T-helper 2 cell treated with Interferon-gamma antibody and Interleukin-4, amounts not matched to agents 100 ng/mL and 5 ng/mL, for 36 hours (primary cell): Measurements from ENCODE around the gene C2orf81. TPM values are rescaled to one million over a fixed set of nuclear protein-coding genes. Genes with fewer than 3 reads are reported as not detected.

Experiments used
- intact Hi-C: fragments of 100-400 bp; cut with micrococcal nuclease; formaldehyde crosslinking; loops from one replicate; pipeline ENCODE4 v1.15.1; 2023
- total RNA-seq: library from RNA; stranded (reverse); gene quantifications from 2 replicates; pipeline ENCODE4 v1.2.3, GENCODE V29; 2022

The C2orf81 gene
- total RNA-seq, 1 donor from 2014 or later: 1.5 TPM

DNA sequence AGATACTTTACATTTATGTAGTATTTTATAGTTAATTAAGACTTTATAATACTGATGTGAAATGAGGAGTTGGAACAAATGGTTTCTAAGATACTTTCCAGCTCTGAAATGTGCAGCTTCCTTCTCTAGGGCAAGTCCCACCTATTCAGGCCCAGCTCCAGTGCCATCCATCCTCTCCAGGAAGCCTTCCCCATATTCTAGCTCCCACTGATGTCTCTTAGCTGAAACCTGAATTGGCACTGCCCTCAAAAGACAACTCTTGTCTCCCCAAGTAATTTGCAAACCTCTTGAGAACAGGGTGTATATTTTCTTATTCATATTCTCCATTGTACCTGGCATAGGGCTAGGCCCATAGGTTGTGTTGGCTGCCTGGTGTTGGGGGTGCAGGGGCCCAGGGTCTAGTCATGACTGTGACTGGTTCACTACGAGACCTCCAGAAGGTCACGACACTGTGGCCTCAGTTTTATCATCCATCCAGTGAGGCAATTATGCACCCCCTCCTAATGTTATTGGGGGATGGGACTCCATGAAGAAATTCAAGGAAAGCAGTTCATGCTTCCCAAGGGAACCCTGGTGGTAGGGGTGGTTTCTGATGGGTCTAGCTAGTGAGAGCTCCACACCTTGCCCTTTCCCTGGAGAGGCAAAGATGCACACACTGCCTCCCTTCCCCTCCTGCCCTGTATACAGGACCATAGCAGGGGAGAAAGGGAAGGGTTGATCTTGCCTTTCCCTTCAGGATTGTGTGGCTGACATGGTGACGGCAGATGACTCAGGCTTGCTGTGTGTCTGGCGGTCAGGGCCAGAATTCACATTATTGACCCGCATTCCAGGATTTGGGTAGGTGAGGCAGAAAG lies 2.9 kb upstream of the C2orf81 start:
- intact Hi-C loops: no loop called here

DNA sequence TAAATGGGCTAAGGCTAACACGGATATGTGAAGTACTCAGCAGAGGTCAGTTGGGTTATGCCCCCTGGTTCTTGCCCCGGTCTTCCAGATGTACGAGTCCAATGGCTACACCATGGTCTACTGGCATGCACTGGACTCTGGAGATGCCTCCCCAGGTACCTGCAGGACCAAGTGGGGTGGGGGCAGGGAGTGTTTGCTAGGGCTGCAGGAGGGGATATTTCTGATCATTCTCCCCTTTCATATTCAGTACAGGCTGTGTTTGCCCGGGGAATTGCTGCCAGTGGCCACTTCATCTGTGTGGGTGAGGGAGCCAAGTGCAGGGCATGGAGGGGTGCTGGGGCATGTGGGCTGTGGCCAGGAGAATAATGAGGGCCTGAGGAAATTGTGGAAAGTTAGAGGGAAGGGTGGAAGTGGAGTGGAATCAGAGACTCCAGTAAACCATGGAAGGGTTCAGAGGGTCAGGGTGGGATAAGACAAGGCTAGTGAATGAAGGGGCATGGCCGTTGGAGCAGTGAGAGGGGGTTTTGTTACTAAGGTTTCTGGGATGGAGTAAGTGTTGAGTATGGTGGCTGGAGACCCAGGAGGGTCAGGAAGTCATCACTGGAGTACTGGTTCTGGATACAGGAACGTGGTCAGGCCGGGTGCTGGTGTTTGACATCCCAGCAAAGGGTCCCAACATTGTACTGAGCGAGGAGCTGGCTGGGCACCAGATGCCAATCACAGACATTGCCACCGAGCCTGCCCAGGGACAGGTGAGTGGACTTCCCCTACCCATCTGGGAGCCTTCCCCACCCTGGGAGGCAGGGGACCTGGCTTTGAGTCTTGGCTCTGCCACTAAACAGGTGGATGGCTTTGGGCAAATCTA lies 2.0 kb upstream of the C2orf81 start:
- intact Hi-C loops: no loop called here

DNA sequence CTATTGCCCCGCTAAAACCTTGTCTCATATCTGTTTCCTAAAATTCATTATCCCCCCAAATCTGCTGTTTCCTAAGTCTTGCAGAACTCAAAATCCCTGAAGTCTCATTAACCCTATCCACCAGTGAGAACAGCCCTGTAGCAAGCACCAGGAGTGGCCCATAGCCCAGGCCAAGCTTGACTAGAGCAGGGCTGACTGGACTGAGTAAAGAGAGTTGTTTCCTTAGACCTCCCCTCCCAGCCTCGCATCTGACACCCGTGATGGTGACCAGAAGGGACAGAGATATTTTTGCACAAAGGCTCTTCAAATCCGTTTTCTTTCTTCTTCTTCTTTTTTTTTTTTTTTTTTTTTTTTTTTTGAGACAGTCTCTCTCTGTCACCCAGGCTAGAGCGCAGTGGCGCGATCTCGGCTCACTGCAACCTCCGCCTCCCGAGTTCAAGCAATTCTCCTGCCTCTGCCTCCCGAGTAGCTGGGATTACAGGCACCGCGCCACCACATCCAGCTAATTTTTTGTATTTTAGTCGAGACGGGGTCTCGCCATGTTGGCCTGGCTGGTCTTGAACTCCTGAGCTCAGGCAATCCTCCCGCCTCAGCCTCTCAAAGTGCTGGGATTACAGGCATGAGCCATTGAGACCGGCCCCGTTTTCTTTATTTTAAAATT lies 846 bp downstream of the C2orf81 start:
- intact Hi-C loops: loop anchor here (1.0 to 2.0 kb wide), 7 partner anchors 28 to 242 kb away; partner anchors contain the start of genes AUP1, HTRA2, MOB1A and SEMA4F

DNA sequence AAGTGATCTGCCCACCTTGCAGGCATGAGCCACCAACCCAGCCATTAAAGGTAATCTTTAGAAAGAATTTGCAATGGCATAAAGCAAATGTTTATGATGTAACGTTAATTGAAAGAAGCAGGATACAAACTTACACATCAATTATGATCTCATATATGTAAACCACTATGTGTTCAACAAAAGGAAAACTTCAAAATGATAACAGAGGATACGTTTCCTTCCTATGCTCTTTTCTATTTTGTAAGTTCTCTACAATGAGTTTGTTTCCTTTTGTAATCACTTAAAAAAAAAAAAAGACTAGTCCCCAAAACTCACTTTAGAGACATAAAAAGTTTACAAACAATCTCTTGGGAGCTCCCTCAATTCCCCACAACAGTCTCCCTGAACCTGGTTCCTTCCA lies 1.4 kb downstream of the C2orf81 start:
- intact Hi-C loops: loop anchor here (2.0 kb wide), 1 partner anchor 241 kb away; the partner anchor contains the start of gene MOB1A

DNA sequence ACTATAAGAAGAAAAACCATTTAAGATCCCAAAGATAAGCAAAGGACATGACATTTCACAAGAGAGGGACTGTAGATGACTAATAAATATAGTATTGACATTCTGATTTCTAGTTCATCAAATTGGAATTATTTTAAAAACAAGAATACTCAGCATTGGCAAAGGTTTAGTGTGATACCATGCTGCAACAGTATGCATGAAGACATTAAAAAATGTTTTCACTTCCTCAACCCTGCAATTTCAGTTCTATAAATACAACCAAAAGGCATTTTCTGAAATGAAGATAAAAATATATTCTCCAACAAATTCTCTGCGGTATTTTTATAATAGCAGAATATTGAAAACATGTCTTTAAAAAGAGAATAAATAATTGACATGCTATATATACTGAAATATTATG lies 2.1 kb downstream of the C2orf81 start:
- intact Hi-C loops: no loop called here

DNA sequence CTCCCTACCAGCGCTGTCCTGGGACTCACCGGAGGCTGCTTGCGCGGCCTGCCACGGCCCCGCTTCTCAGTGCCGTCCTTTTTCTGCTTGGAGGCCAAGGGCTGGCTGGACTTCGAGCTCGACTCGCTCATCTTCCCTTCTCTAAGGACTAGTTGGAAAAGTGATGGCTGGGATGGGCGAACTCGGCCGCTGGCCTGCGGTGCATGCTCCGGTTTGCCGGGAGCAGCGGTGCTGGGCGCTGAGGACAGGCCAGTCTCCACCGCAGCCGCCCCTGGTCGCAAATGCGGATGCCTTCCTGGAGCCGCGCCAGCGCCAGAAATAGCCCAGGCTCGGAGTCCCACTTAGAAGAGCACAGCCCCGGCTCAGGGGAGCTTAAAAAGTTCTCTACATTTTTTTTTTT lies 3.1 kb downstream of the C2orf81 start:
- intact Hi-C loops: no loop called here

DNA sequence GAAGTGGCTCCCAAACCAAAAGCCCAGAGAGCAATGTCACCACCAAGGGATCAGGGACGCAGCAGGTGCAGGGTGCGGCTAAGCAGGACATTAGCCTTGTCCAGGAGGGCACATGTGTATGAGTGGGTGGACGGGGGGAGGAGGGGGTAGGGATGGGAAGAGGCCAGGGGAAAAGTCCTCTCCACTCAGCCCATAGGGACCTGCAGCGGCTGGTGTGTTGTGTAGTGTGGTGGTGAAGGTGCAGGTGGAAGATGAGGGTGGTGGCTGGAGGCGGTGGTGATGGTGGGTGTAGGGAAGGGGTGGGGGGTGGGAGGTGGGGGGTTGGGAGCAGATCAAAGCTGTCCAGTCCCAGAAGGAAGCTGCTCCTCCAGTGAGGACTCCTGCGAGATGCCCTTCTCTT lies 3.7 kb downstream of the C2orf81 start:
- intact Hi-C loops: no loop called here

DNA sequence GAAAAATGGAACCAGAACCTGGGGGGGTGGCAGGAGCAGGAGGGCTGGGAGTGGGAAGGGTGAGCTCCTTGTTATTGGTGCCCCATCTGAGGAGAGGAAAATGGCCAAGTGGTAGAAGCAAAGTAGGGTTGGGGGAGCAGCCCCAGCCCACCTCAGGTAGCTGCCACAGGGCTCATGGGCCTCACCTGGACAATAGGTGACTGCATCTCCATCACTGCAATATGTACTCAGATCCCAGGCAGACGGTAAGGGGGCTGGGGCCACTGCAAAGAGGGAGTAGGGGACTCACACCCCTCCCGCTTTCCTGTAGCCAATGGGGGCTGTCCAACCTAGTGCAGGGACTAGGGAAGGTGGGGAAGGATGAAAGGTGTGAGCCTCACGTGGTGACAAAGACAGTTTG lies 4.2 kb downstream of the C2orf81 start:
- intact Hi-C loops: no loop called here

DNA sequence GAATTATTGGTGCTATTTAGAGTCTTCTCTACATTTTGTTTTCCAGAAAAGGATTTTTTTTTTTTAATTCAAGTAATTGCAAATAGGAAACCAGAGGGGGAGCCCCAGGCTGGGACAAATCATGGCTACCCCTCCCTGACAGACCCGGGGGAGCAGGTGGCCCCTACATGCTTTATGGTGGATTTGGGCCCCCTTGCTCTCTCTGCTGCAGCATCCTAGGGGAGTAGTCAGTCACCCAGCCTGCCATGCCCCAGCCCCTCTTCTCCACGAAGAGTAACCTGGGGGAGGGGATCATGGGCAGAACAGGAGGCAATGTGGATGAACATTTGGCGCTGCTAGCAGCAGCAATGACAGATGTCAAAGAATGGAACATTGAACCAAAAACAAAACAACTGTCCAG lies 4.6 kb downstream of the C2orf81 start:
- intact Hi-C loops: no loop called here

DNA sequence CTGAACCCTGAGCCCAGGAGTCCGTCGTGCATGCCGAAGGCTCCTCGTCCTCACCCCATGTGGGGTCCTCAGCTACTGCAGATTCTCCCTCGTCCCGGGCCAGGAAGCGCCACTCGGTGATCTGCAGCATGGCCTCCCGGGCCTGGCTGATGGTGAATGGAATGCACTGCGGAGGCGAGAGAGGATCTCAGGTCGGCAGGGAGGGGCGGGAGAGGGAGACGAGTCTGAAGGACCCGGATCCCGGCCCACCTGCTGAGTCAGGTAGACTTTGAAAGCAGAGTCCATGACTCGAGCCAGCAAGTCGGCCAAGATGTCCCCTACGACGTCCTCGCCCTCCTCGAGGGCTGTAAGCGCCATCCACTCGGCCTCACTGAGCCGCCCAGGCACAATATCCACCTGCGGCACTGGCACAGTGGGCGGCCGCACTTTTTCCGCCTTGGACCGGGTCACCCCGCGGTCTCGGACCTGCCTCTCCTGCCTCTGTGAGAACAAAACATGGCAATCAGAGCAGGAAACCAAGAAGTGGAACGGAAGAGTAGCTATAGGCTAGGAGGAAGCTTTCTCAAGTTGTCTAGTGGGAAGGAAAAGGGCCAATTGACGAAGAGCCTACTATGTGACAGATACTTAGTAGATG lies 5.5 kb downstream of the C2orf81 start:
- intact Hi-C loops: no loop called here

DNA sequence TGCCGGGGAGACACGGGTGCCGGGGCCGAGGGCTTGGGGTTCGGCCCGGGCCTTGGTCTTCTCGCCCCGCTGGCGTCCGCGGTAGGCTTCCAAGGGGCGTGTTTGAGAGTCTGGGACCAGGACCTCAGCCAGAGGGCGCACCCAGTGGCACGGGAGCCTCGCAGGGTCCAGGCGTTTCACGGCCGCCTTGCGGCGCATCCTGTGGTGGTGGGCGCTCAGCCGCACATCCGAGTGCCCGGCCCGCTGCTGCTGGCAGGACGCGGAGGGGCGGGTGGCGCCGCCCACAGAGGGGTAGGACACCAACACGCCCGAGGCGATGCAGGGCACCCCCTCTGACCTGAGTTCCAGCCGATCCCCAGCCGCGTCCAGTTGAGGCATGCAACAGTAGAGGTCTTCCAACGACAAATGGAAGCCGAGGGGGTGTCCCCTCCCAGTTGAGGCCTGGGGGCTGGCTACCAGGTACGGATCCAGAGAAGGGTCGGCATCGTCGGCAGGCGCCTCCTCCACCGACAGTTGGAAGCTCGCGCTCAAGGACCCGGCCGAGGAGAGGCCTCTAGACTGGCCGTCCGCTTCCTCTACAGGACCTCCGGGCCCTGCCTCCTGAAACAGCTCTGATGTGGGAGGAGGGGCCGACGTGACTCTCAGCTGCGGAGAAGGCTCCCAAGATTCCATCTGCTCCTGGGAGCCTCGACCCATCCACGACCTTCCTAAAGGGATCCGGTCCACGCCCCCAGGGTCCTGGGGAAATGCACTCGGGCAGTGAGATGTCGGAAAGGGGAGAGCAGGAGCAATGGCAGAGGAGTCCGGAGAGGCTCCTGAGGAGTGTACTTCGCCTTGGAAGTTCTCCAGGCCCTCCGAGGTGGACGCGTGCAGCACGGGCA lies 6.3 kb downstream of the C2orf81 start:
- intact Hi-C loops: no loop called here

DNA sequence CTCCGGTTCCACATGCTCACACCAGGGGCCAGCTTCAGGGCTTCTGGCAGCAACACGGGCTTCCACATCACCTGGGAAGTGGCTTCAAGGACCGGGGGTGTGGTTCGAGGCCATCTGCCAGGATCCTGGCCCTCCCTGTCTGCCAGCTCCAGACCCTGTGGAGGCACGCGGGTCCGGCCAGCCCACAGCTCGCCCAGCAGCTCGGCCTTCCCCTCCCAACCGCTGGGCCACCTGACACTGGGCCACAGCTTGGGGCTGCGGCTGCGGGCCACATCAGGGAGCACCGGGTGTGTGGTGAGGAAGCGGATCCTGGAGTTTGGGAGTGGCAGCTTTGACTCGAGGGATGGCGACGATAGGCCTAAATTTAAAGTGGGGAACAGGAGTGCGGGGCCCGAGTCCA lies 7.0 kb downstream of the C2orf81 start:
- intact Hi-C loops: no loop called here

DNA sequence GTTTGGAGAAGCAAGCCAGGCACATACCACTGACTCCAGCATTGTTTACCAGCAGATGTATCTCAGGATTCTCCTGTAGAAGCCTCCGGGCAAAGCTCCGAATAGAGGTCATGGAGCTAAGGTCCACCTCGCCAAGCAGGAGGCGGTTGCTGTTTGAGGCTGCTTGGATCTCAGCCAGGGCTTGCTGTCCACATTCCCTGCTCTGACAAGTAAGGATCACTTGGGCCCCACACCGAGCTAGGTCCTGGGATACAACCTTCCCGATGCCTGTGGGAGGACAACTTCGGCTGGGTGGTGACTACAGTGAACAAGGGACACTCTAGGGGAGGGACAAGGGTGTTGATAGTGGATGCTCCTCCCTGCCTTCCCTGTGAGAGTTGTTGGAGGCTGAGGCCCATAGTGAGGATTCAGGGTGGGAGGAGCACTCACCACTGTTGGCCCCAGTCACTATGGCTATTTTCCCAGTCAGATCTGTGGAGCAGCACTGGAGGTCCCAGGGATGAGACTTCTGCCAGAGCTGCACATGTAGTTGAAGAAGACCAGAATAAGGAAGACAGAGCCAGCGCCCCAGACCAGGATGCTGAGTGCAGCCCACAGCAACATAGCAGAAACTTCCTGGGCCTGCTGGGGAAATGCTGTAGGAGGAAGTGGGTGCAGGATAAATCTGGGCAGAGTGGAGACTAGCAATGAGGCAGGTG lies 8.3 kb downstream of the C2orf81 start:
- intact Hi-C loops: no loop called here

DNA sequence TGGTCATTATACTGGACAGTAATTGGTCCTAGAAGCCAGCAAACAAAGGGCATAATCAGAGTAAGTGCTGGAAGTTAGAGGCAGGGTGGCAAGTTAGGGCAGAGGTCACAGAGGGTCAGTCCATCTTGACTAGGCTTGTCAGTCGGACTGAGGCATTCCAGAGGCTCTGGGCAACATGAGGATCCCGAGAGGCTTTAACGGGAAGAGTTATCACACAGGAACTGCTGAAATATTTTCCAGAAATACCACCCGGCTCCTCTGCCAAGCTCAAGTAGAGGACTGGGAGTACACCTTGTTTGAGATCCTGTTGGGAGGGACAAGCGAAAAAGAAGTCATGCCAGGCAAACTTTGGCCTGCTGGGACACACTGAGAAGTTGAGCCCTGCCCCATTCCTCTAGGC lies 13.7 kb downstream of the C2orf81 start:
- intact Hi-C loops: no loop called here

DNA sequence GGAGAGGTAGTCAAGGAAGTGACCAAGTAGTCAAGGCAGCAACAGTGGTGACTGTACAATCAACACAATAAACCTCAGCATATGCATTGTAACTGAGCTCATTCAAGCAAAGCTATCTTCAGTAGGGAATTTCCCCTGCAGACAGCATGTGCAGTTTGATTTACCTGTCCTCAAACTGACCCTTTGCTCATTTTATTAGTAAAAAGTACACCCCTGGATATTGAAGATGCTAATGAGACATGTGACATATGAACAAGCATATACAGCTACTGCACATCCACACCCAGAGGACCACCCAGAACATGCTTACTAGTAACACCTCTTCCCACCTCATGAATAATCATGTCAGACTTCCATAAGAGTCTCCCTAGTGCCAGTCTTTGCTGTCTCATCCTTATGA lies 15.4 kb downstream of the C2orf81 start:
- intact Hi-C loops: no loop called here

DNA sequence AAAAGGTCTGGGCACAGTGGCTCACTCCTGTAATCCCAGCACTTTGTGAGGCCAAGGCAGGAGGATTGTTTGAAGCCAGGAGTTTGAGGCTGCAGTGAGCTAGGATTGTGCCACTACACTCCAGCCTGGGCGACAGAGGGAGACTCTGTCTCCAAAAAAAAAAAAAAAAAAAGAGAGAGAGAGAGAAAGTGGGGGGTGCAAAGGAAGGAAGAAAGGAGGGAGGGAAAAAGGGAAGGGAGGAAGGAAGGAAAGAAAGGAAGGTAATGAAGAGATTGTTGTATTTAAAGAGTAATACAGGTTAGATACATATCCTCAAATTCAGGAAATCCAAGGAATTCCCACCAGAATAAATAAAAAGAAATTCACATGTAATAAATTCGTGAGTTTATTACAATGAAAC lies 19.5 kb downstream of the C2orf81 start:
- intact Hi-C loops: no loop called here

DNA sequence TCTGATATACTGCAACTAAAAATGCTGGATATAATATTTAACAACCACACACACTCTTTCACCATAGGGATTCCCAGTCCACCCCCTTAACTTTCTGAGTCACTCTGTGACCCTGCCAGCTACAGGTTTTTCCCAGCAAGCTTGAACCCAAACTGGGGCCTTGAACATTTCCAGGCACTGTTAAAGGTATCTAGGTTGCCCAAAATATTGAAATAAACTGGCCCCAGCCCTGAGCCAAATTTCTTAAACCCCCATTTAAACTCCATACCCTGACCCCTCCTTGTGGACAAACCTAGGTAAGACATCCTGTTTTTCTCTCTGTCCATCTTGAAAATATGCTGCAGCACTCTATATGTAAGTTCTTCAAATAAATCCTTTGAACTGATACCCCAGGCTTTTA lies 21.6 kb downstream of the C2orf81 start:
- intact Hi-C loops: loop anchor here (1.0 kb wide), 2 partner anchors 7 to 149 kb away; no protein-coding TSS in a partner anchor

DNA sequence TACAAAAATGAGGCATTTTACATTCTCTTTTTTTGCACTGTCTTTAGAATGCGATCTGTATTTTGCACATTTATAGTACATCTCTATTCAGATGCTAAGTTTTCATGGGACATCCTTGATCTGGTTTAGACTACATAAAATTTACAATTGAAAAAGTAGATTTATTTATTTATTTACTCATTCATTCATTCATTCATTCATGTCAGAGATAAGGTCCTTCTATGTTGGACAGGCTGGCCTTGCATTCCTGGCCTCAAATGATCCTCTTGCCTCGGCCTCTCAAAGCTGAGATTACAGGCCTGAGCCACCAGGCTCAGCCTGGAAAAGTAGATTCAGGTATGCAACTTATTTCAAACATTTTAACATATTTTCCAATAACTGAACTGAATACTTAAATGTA lies 25.3 kb downstream of the C2orf81 start:
- intact Hi-C loops: no loop called here

DNA sequence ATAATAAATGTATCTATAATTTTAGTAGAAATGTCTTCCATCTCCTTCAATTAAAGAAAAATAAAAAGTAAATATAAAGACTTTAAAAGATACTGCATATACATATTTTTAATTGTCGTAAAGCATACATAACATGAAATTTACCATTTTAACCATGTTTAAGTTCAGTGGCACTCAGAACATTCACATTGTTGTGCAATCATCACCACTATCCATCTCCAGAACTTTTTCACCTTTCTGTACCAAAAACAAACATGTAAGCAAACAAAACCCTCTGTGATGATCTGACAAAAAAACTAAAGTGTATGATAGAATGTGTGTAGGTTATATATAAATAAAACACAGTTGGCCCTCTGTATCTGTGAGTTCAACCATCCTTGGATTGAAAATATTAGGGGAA lies 27.9 kb downstream of the C2orf81 start:
- intact Hi-C loops: loop anchor here (2.0 kb wide), 1 partner anchor 61 kb away; the partner anchor contains the start of gene INO80B

DNA sequence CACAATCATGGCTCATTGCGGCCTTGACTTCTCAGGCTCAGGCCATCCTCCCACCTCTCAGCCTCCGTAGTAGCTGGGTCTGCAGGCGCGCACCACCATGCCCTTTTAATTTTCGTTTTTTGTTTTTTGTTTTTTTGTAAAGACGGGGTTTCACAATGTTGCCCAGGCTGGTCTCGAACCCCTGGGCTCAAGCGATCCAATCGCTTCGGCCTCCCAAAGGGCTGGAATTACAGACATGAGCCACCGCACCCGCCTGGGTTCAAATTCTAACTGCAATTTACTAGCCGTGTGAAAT lies 29.0 kb downstream of the C2orf81 start:
- intact Hi-C loops: loop anchor here (1.0 to 2.0 kb wide), 6 partner anchors 8 to 245 kb away; partner anchors contain the start of genes AUP1, BOLA3, C2orf81 and HTRA2
